K562 (cell line): Measurements from ENCODE around the gene MTTP. TPM values are rescaled to one million over a fixed set of nuclear protein-coding genes. Genes with fewer than 3 reads are reported as not detected.

ENCODE experiments used
- CHD4 ChIP-seq: fragments of 200-600 bp; sonication (generic); IDR thresholded peaks from 3 replicates; pipeline ENCODE4 v1.6.1; 2012; ENCODE audit warnings: low read depth, mild to moderate bottlenecking, mixed read lengths, low read length, inconsistent platforms; ENCODE audit not compliant: insufficient read depth, insufficient replicate concordance, poor library complexity, severe bottlenecking
- ELK1 ChIP-seq: sonication (generic); formaldehyde crosslinking; IDR thresholded peaks from 2 replicates; pipeline ENCODE4 v1.8.1; 2022; ENCODE audit warnings: missing genetic modification reagents
- MYBL2 ChIP-seq, 2 experiments: fragments of 450-650 bp in 1 of 2; sonication (generic) in 1 of 2; formaldehyde crosslinking in 1 of 2; IDR thresholded peaks; 2 replicates each; pipeline versions ENCODE4 v1.6.1 to v1.8.1; 2017 to 2022; ENCODE audit warnings: borderline replicate concordance in 1 of 2, inconsistent platforms in 1 of 2, low read depth in 1 of 2, mild to moderate bottlenecking in 1 of 2, missing genetic modification reagents in 1 of 2, moderate library complexity in 1 of 2
- NR4A1 ChIP-seq, 2 experiments: fragments of 250-450 bp in 1 of 2; fragments of 450-650 bp in 1 of 2; sonication (Bioruptor Pico) in 1 of 2; IDR thresholded peaks; 2 replicates each; pipeline versions ENCODE4 v1.4.0 to v1.6.1; 2016 to 2020; ENCODE audit warnings: mild to moderate bottlenecking in 2 of 2, missing compliant biosample characterization in 1 of 2, missing genetic modification characterization in 1 of 2, moderate library complexity in 1 of 2
- RNF2 ChIP-seq: sonication (generic); IDR thresholded peaks from 2 replicates; pipeline ENCODE4 v1.6.1; 2016
- THAP7 ChIP-seq: fragments of 250-450 bp; sonication (Bioruptor Pico); IDR thresholded peaks from 2 replicates; pipeline ENCODE4 v1.5.0; 2021
- ZKSCAN8 ChIP-seq: fragments of 200-800 bp; sonication (Bioruptor generic); IDR thresholded peaks from 2 replicates; pipeline ENCODE4 v1.6.1; 2016; ENCODE audit warnings: missing genetic modification characterization, missing compliant biosample characterization
- polyA plus RNA-seq, 8 experiments: library from polyadenylated mRNA; depleted of rRNA in 4 of 8; stranded (reverse) in 5 of 8; unstranded in 3 of 8; fragments of >200 nt; fragmentation: Nextera tagmentation in 2 of 8; fragmentation: Illumina TruSeq in 1 of 8; extraction: Ambion mirVana in 2 of 8; extraction: Trizol in 1 of 8; gene quantifications; 2 replicates each; pipeline versions ENCODE4 v1.2.1 to v1.2.3, GENCODE V29; 2011 to 2014; ENCODE audit warnings: inconsistent platforms in 1 of 8, missing spikeins in 1 of 8
- total RNA-seq, 7 experiments: library from RNA; depleted of rRNA in 6 of 7; stranded (reverse); fragments of >200 nt in 6 of 7; fragmentation: Illumina TruSeq in 2 of 7; extraction: Trizol in 2 of 7; gene quantifications; 2 replicates each; pipeline versions ENCODE4 v1.2.1 to v1.2.3, GENCODE V29; 2011 to 2021; ENCODE audit warnings: low replicate concordance in 1 of 7
- TF ChIP-seq, protein P1 (sequence below), 2 experiments: fragments of 450-650 bp; IDR thresholded peaks; 2 replicates each; pipeline ENCODE4 v1.6.1; 2016

Gene MTTP
- total and polyA plus RNA-seq, 9 of the 15 experiments (the other 6 are each of a cell fraction or from before 2014, with no cell fraction given), result 0.01 to 0.29 (median 0.04) TPM; not detected in 2

GRCh38 chr4:99587309-99587708 lies 12.7 kb downstream of the MTTP start (continued):
- TF ChIP-seq ELK1 (CRISPR knock-in tag) (no peak), RNF2 (no peak), CHD4 (no peak), NR4A1 (CRISPR knock-in tag; IDR thresholded peaks at IDR 0.05) (no peak), NR4A1 (tag; IDR thresholded peaks at IDR 0.05) (no peak), ZKSCAN8 (CRISPR knock-in tag) (no peak), MYBL2 (IDR thresholded peaks at IDR 0.05; ENCODE audit: low read depth) (no peak), MYBL2 (CRISPR knock-in tag; IDR thresholded peaks at IDR 0.05; ENCODE audit: borderline replicate concordance) (no peak), THAP7 (CRISPR knock-in tag) (no peak)
- TF ChIP-seq, protein P1, sequence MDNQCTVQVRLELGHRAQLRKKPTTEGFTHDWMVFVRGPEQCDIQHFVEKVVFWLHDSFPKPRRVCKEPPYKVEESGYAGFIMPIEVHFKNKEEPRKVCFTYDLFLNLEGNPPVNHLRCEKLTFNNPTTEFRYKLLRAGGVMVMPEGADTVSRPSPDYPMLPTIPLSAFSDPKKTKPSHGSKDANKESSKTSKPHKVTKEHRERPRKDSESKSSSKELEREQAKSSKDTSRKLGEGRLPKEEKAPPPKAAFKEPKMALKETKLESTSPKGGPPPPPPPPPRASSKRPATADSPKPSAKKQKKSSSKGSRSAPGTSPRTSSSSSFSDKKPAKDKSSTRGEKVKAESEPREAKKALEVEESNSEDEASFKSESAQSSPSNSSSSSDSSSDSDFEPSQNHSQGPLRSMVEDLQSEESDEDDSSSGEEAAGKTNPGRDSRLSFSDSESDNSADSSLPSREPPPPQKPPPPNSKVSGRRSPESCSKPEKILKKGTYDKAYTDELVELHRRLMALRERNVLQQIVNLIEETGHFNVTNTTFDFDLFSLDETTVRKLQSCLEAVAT (IDR thresholded peaks at IDR 0.05), result no peak
